AG09319 (cell line): ENCODE data around the gene INS.

ENCODE experiments used
- DNase-seq: peaks from one replicate; pipeline ENCODE4 v3.0.0-alpha.2; 2010; ENCODE audit warnings: low read depth; ENCODE audit errors: extremely low read depth
- TF ChIP-seq, protein P1 (sequence below): IDR thresholded peaks from 2 replicates; pipeline ENCODE4 v1.5.1; 2011; ENCODE audit warnings: low read depth, mild to moderate bottlenecking, inconsistent platforms, low read length, moderate library complexity

The INS gene

DNA sequence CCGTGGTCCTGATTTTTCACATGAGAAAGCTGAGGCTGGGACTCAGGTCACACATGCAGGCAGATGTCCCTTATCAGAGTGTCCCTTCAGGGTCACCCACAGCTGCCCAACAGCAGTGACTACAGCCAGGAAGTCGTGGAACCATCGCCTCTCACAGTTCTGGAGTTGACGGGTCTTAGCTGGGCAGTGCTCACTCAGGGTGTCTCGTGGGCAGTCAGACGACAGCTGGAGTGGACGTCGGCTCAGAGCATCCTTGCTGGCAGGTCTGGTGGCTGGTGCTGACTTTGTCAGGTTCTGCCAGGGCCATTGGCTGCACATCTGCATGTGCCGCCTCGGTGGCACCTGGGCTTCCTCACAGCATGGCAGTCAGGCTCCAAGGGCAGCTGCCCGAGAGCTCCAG is 46.2 kb upstream of the INS start:
- TF ChIP-seq, protein P1, sequence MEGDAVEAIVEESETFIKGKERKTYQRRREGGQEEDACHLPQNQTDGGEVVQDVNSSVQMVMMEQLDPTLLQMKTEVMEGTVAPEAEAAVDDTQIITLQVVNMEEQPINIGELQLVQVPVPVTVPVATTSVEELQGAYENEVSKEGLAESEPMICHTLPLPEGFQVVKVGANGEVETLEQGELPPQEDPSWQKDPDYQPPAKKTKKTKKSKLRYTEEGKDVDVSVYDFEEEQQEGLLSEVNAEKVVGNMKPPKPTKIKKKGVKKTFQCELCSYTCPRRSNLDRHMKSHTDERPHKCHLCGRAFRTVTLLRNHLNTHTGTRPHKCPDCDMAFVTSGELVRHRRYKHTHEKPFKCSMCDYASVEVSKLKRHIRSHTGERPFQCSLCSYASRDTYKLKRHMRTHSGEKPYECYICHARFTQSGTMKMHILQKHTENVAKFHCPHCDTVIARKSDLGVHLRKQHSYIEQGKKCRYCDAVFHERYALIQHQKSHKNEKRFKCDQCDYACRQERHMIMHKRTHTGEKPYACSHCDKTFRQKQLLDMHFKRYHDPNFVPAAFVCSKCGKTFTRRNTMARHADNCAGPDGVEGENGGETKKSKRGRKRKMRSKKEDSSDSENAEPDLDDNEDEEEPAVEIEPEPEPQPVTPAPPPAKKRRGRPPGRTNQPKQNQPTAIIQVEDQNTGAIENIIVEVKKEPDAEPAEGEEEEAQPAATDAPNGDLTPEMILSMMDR, result no peak
- no peak for DNase-seq

GRCh38 chr11:2205981-2206690 is 45.1 kb upstream of the INS start:
- TF ChIP-seq, protein P1, result no peak
- no peak for DNase-seq

GRCh38 chr11:2205214-2205720 is 44.3 kb upstream of the INS start:
- DNase-seq, result no peak
- TF ChIP-seq, protein P1, result no peak

- TF ChIP-seq, protein P1, result no peak
Measured at GRCh38 chr11:2204361-2205213, 43.6 kb upstream of the INS start.

DNA sequence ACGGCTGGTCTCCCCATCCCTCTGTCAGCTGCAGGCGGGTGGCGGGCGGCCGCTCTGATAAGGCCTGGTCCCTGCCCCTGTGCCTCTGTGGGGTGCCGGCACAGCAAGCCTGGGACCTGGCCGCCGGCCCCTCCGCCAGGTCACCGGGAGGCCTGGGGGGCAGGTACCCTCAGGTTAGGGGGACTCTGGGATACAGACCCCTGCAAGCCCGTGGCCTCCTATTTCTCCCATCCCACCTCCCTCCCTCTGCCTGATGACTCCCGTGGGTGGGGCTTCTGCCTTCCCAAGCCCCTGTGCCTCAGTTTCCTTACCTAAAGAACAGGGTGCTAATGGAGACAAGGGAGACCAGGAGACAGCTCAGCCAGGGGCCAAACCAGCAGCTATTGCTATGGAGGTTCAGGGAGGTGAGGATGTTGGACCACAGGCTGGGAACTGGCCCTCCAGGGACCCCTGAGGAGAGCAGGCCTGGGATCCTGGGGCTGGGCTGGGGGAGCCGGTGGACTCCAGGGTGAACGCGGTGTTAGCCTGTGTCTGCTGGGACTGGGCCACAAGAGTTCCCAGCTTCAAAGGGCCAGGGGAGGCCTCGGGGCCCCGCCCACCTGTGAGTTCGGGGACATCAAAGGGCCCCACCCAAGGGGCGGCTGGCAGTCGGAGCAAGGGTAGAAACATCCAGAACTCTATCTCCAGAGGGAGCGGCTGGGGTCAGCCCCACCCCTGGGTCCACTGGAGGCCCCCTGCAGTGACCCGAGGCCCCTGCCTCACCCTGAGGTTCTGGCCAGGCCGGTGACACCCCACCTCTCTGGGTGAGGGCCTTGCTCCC is 42.6 kb upstream of the INS start:
- TF ChIP-seq, protein P1, result no peak
- DNase-seq, result no peak

More at GRCh38 chr11:2204361-2205213, 43.6 kb upstream of the INS start:
- DNase-seq, result no peak

GRCh38 chr11:2202900-2203439 is 42.0 kb upstream of the INS start:
- no peak for DNase-seq
- TF ChIP-seq, protein P1, result no peak
